HL-60 (cell line): ENCODE data around the gene SUV39H1.

Experiments
- GABPA ChIP-seq: IDR thresholded peaks from 2 replicates; pipeline ENCODE4 v1.6.1; 2012; ENCODE audit warnings: low read depth
- POLR2AphosphoS5 ChIP-seq: IDR thresholded peaks from 2 replicates; pipeline ENCODE4 v1.6.1; 2012; ENCODE audit warnings: low read depth
- TF ChIP-seq, protein P1 (sequence below): IDR thresholded peaks from one replicate; pipeline ENCODE4 v1.5.1; 2011; ENCODE audit warnings: low read length, control low read depth, inconsistent platforms; ENCODE audit not compliant: insufficient read depth
- TF ChIP-seq, protein P2 (sequence below): IDR thresholded peaks from 2 replicates; pipeline ENCODE4 v1.6.1; 2012; ENCODE audit warnings: low read depth; ENCODE audit not compliant: insufficient replicate concordance

DNA sequence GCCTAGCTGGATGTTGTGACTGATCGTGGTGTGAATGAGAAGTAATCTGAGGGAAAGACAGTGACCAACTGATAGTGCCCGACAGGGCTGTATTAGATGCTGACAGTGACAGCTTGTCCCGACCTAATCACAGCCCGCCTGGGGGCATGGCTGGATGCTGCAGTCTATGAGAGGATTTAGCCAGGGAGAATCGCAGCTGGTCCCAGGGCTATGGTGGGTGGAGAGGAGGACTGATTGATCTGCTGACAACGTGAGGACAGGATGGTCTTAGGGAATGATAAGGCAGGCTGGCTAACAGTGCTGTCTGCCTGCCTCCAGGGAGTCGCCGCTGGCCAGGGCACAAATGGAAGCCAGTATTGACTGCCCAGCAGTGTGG, 621 bp upstream of the SUV39H1 start:
- no peak for TF ChIP-seq POLR2AphosphoS5
- TF ChIP-seq, protein P1, sequence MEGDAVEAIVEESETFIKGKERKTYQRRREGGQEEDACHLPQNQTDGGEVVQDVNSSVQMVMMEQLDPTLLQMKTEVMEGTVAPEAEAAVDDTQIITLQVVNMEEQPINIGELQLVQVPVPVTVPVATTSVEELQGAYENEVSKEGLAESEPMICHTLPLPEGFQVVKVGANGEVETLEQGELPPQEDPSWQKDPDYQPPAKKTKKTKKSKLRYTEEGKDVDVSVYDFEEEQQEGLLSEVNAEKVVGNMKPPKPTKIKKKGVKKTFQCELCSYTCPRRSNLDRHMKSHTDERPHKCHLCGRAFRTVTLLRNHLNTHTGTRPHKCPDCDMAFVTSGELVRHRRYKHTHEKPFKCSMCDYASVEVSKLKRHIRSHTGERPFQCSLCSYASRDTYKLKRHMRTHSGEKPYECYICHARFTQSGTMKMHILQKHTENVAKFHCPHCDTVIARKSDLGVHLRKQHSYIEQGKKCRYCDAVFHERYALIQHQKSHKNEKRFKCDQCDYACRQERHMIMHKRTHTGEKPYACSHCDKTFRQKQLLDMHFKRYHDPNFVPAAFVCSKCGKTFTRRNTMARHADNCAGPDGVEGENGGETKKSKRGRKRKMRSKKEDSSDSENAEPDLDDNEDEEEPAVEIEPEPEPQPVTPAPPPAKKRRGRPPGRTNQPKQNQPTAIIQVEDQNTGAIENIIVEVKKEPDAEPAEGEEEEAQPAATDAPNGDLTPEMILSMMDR, result no peak
- TF ChIP-seq, protein P2, sequence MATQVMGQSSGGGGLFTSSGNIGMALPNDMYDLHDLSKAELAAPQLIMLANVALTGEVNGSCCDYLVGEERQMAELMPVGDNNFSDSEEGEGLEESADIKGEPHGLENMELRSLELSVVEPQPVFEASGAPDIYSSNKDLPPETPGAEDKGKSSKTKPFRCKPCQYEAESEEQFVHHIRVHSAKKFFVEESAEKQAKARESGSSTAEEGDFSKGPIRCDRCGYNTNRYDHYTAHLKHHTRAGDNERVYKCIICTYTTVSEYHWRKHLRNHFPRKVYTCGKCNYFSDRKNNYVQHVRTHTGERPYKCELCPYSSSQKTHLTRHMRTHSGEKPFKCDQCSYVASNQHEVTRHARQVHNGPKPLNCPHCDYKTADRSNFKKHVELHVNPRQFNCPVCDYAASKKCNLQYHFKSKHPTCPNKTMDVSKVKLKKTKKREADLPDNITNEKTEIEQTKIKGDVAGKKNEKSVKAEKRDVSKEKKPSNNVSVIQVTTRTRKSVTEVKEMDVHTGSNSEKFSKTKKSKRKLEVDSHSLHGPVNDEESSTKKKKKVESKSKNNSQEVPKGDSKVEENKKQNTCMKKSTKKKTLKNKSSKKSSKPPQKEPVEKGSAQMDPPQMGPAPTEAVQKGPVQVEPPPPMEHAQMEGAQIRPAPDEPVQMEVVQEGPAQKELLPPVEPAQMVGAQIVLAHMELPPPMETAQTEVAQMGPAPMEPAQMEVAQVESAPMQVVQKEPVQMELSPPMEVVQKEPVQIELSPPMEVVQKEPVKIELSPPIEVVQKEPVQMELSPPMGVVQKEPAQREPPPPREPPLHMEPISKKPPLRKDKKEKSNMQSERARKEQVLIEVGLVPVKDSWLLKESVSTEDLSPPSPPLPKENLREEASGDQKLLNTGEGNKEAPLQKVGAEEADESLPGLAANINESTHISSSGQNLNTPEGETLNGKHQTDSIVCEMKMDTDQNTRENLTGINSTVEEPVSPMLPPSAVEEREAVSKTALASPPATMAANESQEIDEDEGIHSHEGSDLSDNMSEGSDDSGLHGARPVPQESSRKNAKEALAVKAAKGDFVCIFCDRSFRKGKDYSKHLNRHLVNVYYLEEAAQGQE, result no peak
- no peak for TF ChIP-seq GABPA
